HCT116 (cell line): Measurements from ENCODE around the gene PRPF6.

Experiments
- FOSL1 ChIP-seq: IDR thresholded peaks from 2 replicates; pipeline ENCODE4 v1.6.1; 2012; ENCODE audit warnings: low read depth
- JUND ChIP-seq: IDR thresholded peaks from 2 replicates; pipeline ENCODE4 v1.6.1; 2012
- POLR2A ChIP-seq: IDR thresholded peaks from 2 replicates; pipeline ENCODE4 v1.7.0; 2011; ENCODE audit warnings: borderline replicate concordance; ENCODE audit not compliant: insufficient read depth, insufficient read length; ENCODE audit errors: extremely low read depth
- POLR2AphosphoS5 ChIP-seq: IDR thresholded peaks from 2 replicates; pipeline ENCODE4 v1.6.1; 2011; ENCODE audit warnings: mild to moderate bottlenecking, low read depth, low read length, moderate library complexity
- RAD21 ChIP-seq: IDR thresholded peaks from 2 replicates; pipeline ENCODE4 v1.6.1; 2012; ENCODE audit warnings: low read depth, mild to moderate bottlenecking
- TF ChIP-seq, protein P1 (sequence below), 3 experiments: fragments of 200-600 bp in 1 of 3; sonication (generic) in 1 of 3; IDR thresholded peaks in 2 of 3; conservative IDR thresholded peaks in 1 of 3; 2 replicates each; pipeline ENCODE4 v1.5.1; 2012 to 2017; ENCODE audit warnings: low read depth in 2 of 3, low read length in 2 of 3, antibody characterized with exemption in 1 of 3, borderline replicate concordance in 1 of 3, control low read depth in 1 of 3, mild to moderate bottlenecking in 1 of 3, mixed read lengths in 1 of 3, mixed run types in 1 of 3, moderate library complexity in 1 of 3; ENCODE audit not compliant: insufficient read depth in 1 of 3

DNA sequence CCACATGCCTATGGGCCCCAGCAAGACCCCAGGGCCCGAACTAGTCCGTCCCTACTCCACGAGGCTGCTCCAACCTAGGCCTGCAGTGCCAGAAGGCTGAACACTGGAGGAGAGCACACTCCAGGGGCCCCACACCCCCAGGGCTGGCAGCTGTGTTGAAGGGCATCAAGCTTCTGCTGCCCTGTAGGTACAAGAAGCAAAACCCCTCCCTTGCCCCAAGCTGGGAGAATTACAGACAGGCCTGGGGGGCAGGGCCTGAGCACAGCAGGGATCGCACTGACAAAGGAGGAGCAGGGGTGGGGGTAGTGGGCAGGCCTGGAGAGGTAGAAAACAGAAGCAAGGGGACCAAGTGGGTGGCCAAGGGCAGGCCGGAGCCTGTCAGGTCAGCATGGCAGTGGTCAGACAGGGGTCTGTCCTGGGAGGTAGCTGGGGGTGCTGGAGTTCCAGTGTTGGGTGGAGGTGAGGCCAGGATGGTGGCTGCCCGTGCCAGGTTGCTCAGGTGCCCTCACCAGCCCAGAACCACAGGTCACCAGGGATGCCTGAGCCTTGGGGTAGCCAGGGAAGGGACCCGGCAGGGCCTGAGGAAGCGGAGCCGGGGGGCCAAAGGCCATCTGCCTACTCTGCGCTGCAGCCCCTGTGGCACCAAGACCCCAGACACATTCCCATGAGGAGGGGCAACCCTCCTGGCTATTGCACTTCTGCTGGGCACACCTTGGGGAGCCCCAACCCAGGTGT is 21.8 kb upstream of the PRPF6 start:
- TF ChIP-seq, protein P1, sequence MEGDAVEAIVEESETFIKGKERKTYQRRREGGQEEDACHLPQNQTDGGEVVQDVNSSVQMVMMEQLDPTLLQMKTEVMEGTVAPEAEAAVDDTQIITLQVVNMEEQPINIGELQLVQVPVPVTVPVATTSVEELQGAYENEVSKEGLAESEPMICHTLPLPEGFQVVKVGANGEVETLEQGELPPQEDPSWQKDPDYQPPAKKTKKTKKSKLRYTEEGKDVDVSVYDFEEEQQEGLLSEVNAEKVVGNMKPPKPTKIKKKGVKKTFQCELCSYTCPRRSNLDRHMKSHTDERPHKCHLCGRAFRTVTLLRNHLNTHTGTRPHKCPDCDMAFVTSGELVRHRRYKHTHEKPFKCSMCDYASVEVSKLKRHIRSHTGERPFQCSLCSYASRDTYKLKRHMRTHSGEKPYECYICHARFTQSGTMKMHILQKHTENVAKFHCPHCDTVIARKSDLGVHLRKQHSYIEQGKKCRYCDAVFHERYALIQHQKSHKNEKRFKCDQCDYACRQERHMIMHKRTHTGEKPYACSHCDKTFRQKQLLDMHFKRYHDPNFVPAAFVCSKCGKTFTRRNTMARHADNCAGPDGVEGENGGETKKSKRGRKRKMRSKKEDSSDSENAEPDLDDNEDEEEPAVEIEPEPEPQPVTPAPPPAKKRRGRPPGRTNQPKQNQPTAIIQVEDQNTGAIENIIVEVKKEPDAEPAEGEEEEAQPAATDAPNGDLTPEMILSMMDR (IDR thresholded peaks at IDR 0.05 in 2 of 3, conservative IDR thresholded peaks at IDR 0.05 in 1 of 3; ENCODE audit: borderline replicate concordance in 1 of 3, insufficient read depth in 1 of 3, low read depth in 2 of 3, low read length in 2 of 3): no peak
- TF ChIP-seq POLR2A: no peak
- no peak for TF ChIP-seq JUND
- no peak for TF ChIP-seq POLR2AphosphoS5
- no peak for TF ChIP-seq RAD21
- no peak for TF ChIP-seq FOSL1
